ENCODE data around the gene PAPOLG.

GRCh38 chr2:60794271-60794863 lies 38.3 kb downstream of the PAPOLG start:
- TF ChIP-seq CTCF (IDR thresholded peaks at IDR 0.05) (peak in 2 of 4 experiments; percentile 21 to 23), POLR2A (IDR thresholded peaks at IDR 0.05) (no peak)
